Hepatocyte (in vitro differentiated cells): ENCODE results near the gene WBP4.

Experiments used
- CTCF ChIP-seq: fragments of 200-600 bp; sonication (generic); IDR thresholded peaks from 2 replicates; pipeline ENCODE4 v1.5.1; 2016; ENCODE audit warnings: antibody characterized with exemption, mild to moderate bottlenecking; ENCODE audit not compliant: poor library complexity
- EZH2 ChIP-seq: fragments of 200-600 bp; sonication (generic); IDR thresholded peaks from 2 replicates; pipeline ENCODE4 v1.6.1; 2016; ENCODE audit warnings: antibody characterized with exemption, mild to moderate bottlenecking, borderline replicate concordance

DNA sequence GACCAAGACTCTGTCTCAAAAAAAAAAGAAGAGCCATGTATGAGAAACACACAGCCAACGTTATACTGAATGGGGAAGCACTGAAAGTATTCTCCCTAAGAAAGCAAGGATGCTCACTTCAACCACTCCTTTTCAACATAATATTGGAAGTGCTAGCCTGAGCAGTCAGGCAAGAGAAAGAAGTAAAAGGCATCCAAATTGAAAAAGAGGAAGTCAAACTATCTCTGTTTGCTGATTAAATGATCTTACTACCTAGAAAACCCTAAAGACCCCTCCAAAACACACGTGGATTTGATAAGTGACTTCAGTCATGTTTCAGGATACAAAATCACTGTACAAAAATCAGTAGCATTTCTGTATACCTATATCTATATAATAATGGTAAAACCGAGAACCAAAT lies 16.2 kb downstream of the WBP4 start:
- TF ChIP-seq CTCF (no peak), EZH2 (no peak)
